Naive thymus-derived CD8-positive, alpha-beta T cell (primary cell): ENCODE results near the gene ADAM19. TPM values are rescaled to one million over a fixed set of nuclear protein-coding genes. Genes with fewer than 3 reads are reported as not detected.

Experiments used
- ATAC-seq, 2 donors: fragments of 150-1000 bp; cut with Tn5 transposase in 1 of 2; sonication (Bioruptor Pico), chemical (Tn5 transposase) in 1 of 2; 1 replicate in 1 of 2; 2 replicates in 1 of 2; pipeline ENCODE4 v1.10.0; 2021; ENCODE audit warnings: mild to moderate bottlenecking in 2 of 2, moderate library complexity in 2 of 2
- POLR2A ChIA-PET: fragments of 350-600 bp; sonication (Branson Sonifier 250); formaldehyde crosslinking; loops from one replicate; lab custom pipeline; 2021; ENCODE audit warnings: antibody characterized with exemption; lab: Charles Lee
- DNase-seq, 10 donors: peaks; one replicate each; pipeline versions ENCODE4 v3.0.0 to v3.0.0-alpha.2; 2020 to 2022
- H3K27ac Mint-ChIP-seq, 10 donors: one replicate each; pipeline ENCODE4 v1.8.0; 2020 to 2022; ENCODE audit warnings: mild to moderate bottlenecking in 10 of 10, mixed read lengths in 10 of 10, moderate library complexity in 4 of 10, inconsistent platforms in 1 of 10
- H3K27me3 Mint-ChIP-seq, 5 donors: one replicate each; pipeline ENCODE4 v1.8.0; 2021 to 2022; ENCODE audit warnings: mixed read lengths in 5 of 5
- H3K36me3 Mint-ChIP-seq, 3 donors: one replicate each; pipeline ENCODE4 v1.8.0; 2020 to 2022; ENCODE audit warnings: mixed read lengths in 3 of 3, mild to moderate bottlenecking in 2 of 3, inconsistent platforms in 1 of 3
- H3K4me1 Mint-ChIP-seq, 4 donors: one replicate each; pipeline ENCODE4 v1.8.0; 2021 to 2022; ENCODE audit warnings: mixed read lengths in 4 of 4
- H3K4me3 Mint-ChIP-seq, 10 donors: one replicate each; pipeline ENCODE4 v1.8.0; 2020 to 2022; ENCODE audit warnings: mild to moderate bottlenecking in 10 of 10, mixed read lengths in 10 of 10, moderate library complexity in 6 of 10, inconsistent platforms in 1 of 10
- H3K9me3 Mint-ChIP-seq, 9 donors: one replicate each; pipeline ENCODE4 v1.8.0; 2020 to 2022; ENCODE audit warnings: mixed read lengths in 9 of 9, mild to moderate bottlenecking in 3 of 9, inconsistent platforms in 1 of 9, moderate library complexity in 1 of 9
- polyA plus RNA-seq, 3 donors: library from polyadenylated mRNA; unstranded; fragments of 300-500 nt; fragmentation: Illumina TruSeq; gene quantifications; one replicate each; pipeline ENCODE4 v1.2.3, GENCODE V29; 2021
- total RNA-seq, 8 experiments: library from RNA in 2 of 8; stranded (reverse) in 2 of 8; gene quantifications; one replicate each; pipeline ENCODE4 v1.2.3 and lab custom pipeline; 2021 to 2026

The ADAM19 gene, protein sequence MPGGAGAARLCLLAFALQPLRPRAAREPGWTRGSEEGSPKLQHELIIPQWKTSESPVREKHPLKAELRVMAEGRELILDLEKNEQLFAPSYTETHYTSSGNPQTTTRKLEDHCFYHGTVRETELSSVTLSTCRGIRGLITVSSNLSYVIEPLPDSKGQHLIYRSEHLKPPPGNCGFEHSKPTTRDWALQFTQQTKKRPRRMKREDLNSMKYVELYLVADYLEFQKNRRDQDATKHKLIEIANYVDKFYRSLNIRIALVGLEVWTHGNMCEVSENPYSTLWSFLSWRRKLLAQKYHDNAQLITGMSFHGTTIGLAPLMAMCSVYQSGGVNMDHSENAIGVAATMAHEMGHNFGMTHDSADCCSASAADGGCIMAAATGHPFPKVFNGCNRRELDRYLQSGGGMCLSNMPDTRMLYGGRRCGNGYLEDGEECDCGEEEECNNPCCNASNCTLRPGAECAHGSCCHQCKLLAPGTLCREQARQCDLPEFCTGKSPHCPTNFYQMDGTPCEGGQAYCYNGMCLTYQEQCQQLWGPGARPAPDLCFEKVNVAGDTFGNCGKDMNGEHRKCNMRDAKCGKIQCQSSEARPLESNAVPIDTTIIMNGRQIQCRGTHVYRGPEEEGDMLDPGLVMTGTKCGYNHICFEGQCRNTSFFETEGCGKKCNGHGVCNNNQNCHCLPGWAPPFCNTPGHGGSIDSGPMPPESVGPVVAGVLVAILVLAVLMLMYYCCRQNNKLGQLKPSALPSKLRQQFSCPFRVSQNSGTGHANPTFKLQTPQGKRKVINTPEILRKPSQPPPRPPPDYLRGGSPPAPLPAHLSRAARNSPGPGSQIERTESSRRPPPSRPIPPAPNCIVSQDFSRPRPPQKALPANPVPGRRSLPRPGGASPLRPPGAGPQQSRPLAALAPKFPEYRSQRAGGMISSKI
- total RNA-seq: 1 to 10 TPM; 3.6 TPM
- polyA plus RNA-seq: under 1 TPM in 2 of 3 donors, not detected in 1; 0.08 to 0.14 TPM
- total RNA-seq (lab: John Stamatoyannopoulos, UW): 0.29 to 32.5 (median 4.4) reads per million in 6 experiments

DNA sequence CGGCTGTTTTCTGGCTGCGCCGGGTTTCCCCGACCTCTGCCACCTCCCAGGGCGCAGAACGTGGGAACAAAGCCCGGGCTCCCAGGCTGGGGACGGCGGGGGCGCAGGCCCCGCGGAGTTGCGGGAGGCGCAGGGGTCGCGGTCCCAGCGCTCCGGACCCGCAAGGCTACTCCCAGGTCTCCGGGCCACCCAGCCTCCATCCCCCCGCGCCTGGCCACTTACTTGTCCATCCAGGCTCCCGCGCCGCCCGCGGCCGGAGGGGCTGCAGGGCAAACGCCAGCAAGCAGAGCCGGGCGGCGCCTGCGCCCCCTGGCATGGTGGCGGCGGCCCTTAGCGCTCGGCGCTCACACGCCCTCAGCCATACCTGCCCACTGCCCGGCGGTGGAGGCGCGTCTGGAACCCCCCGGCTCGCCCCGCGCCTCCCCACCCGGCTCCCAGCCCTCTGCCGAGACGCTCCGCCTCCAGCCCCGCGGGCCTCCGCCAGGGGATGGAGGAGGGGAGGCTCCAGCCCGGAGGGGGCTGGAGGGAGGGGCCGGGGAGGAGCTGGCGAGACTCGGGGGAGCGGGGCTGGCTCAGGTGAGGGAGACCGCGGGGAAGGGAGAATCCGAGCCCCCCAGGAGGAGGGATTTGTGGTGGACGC lies at the start of gene ADAM19:
Gene ADAM19 (minus strand): TSS at position 395 of the 640 bp plus-strand sequence. CDS start 79 bp downstream, at position 316.
- Mint-ChIP-seq H3K27me3 (peaks cover 8 to 37% (median 32%) of the 10 kb centered on the region in 5 donors), H3K4me3 (peak within 1 kb of the TSS; percentile 77 to 98 (median 88)), H3K36me3 (peaks cover 0 to 3% (median 0%) of the 10 kb centered on the region in 3 donors), H3K9me3 (no peaks in the 10 kb centered on the region), H3K4me1 (peaks cover 9 to 61% (median 17%) of the 10 kb centered on the region in 4 donors), H3K27ac (peak within 1 kb of the TSS in 4 of 10 donors; percentile 46 to 78 (median 66))
- POLR2A ChIA-PET: no interaction called here
- ATAC-seq: peak; percentile 33 to 64
- no peak for DNase-seq

DNA sequence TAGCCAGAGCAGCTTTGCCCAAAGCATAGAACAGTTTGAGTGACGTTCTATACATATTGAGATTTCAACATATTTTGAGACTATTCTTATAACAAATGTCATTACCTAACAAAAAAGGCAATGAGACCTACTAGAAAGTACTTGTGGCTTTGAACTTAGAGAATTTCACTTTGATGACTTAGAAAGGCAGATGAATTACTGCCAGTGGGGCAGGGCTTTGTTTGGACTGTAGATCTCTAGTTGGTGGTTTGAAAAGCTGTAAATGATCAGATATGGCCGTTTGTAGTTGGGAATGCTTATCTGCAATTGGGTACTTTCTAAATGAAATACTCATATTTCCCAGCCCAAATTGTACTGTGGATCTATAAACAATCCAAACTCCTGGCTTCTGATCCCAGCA lies 48.6 kb upstream of the ADAM19 start:
- Mint-ChIP-seq H3K27ac (no peak overlapping the region), H3K9me3 (peaks cover 0 to 21% (median 5%) of the 10 kb centered on the region in 9 donors), H3K36me3 (no peaks in the 10 kb centered on the region), H3K4me1 (no peaks in the 10 kb centered on the region), H3K27me3 (peaks cover 0 to 14% (median under 1%) of the 10 kb centered on the region in 5 donors), H3K4me3 (no peak overlapping the region)
- ATAC-seq (no peak), DNase-seq (no peak)
- POLR2A ChIA-PET: no interaction called here

DNA sequence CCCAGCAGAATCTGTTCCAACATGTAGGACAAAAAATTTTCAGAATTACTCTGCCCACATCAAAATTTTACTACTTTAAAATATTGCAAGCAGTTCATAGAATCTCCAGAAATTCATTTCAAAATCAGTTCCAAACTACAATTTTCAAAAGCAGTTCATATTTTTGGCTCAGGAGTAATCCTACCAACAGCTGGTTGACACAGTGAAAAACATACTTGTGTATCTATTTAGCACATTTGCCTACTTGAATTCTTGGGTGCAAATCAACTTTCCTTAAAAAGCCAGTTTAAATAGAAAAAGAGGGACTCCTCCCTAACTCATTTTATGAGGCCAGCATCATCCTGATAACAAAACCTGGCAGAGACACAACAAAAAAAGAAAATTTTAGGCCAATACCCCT lies 45.2 kb upstream of the ADAM19 start:
- no peak for ATAC-seq
- Mint-ChIP-seq H3K9me3 (peaks cover 0 to 21% (median 6%) of the 10 kb centered on the region in 9 donors), H3K36me3 (no peaks in the 10 kb centered on the region), H3K4me1 (no peaks in the 10 kb centered on the region), H3K27me3 (peaks cover 0 to 18% (median 3%) of the 10 kb centered on the region in 5 donors), H3K27ac (no peak overlapping the region), H3K4me3 (no peak overlapping the region)
- POLR2A ChIA-PET: no interaction called here
- DNase-seq: no peak

DNA sequence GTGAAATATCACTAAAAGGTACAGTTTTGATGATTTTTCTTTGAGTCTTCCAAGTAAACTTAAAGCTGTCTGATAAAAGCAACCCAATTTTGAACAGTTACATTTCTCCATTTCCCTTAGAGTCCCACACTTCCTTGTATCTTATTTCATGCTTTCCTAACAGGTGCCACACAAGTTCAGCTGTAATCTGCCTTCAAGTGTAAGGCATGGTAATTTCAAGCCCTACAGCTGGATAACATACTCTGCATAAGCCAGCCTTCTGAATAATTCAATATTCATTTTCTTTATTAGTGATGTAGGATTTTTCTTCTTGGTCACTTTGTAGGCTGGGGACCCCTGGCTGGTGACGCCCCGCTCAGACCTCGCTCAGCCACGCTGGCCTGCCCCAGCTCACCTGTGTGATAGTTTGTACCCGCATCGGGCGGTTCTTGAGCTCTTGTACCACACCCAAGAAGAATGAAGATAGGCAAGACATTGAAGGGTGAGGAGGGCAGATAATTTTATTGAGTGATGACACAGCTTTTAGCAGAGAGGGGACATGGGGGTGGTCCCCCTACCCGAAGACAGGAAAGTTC lies 42.7 kb upstream of the ADAM19 start:
- no peak for DNase-seq
- no peak overlapping the region for H3K4me3 Mint-ChIP-seq
- H3K27ac Mint-ChIP-seq: peak overlapping the region in 1 of 10 donors; percentile 79
- H3K4me1 Mint-ChIP-seq: peaks cover 0 to 8% (median 0%) of the 10 kb centered on the region in 4 donors
- POLR2A ChIA-PET: no interaction called here
- H3K36me3 Mint-ChIP-seq: no peaks in the 10 kb centered on the region
- H3K27me3 Mint-ChIP-seq: peaks cover 1 to 22% (median 5%) of the 10 kb centered on the region in 5 donors
- no peak for ATAC-seq
- peaks cover 0 to 21% (median 6%) of the 10 kb centered on the region in 9 donors for H3K9me3 Mint-ChIP-seq

DNA sequence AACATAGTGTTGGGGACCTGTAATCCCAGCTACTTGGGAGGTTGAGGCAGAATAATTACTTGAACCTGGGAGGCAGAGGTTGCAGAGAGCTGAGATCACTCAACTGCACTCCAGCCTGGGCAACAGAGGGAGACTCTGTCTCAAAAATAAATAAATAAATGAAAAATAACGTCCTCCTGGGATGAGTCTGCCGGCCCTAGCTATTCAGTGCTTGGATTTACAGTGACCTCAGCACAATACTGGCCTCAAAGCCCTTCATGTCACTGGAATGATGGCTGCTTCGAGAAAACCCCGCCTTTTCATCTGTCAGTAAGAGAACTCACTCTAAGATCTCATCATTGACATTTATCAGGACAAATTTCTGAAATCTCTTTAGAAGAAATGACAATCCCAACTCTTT lies 41.2 kb upstream of the ADAM19 start:
- Mint-ChIP-seq H3K36me3 (no peaks in the 10 kb centered on the region), H3K4me1 (peaks cover 0 to 13% (median 0%) of the 10 kb centered on the region in 4 donors), H3K9me3 (peaks cover 0 to 7% (median 0%) of the 10 kb centered on the region in 9 donors), H3K27me3 (peaks cover 1 to 18% (median 5%) of the 10 kb centered on the region in 5 donors), H3K4me3 (no peak overlapping the region), H3K27ac (no peak overlapping the region)
- no peak for DNase-seq
- POLR2A ChIA-PET: no interaction called here
- ATAC-seq: no peak

DNA sequence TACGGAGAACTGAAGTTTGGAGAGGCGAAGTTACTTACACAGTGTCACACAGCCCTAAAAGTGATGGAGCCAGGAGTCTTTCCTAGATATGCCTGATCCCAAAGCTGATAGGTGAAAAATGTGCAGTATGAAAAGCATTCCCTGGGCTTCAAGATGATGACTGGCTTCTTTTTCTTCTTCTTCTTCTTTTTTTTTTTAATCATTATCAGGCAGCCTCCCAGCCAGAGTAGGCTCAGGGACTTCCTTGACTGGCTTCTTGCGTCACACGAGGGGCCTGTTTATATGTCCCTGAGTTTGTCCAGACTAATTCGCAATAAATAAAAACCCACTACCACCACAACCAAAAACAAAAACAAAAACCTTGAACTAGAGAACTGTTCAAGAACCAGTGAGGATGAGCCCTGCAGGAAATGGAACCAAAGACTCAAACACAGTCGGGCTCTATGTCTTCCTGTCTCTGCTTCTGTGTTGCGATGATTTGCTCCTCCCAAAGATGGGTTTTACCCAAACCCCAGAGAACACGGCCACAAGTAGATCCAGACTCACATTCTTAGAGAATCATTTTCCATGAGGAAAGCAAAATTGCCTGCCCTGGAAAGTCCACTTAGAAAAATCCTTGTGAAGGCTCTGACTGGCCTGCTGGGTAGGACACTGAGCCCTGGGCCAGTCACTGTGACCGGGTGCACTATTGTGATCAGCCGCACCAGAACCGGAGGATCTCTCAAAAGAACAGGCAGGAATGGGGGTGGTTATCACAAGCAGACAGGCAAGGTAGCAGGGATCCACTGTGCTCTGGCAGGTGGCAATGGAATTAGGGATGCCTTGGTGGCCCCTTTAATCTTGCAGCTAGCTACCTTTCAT lies 38.0 kb upstream of the ADAM19 start:
- peak overlapping the region in 2 of 10 donors; percentile 4 to 24 for H3K4me3 Mint-ChIP-seq
- peak overlapping the region in 2 of 10 donors; percentile 27 to 75 for H3K27ac Mint-ChIP-seq
- H3K27me3 Mint-ChIP-seq: peaks cover 0 to 10% (median 4%) of the 10 kb centered on the region in 5 donors
- H3K4me1 Mint-ChIP-seq: peaks cover 0 to 13% (median under 1%) of the 10 kb centered on the region in 4 donors
- no peak for ATAC-seq
- peaks cover 0 to 1% (median 0%) of the 10 kb centered on the region in 9 donors for H3K9me3 Mint-ChIP-seq
- POLR2A ChIA-PET: interaction anchor here (0.6 kb wide), 1 partner anchor 808 kb away, joined by 3 read pairs; no protein-coding TSS in a partner anchor
- H3K36me3 Mint-ChIP-seq: no peaks in the 10 kb centered on the region
- no peak for DNase-seq

DNA sequence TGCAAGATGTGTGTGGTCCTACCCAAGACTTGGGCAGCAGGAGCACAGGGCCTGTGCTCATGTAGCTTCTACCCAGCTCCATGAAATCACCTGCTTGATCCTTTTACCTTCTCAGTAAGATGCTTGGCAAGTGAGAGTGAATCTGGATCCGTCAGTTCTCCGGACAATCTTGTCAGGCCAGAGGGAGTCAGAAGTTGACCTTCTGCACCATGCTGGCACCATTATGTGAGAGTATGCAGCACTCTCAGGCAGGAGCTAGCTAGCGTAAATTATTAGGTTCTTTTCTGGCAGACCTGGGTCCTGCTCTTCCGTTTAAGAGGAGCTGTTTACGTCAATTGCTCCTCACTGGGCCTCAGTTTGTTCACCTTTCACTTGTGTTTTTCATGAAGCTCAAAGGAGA lies 37.0 kb upstream of the ADAM19 start:
- Mint-ChIP-seq H3K4me3 (no peak overlapping the region), H3K27ac (peak overlapping the region in 1 of 10 donors; percentile 46), H3K4me1 (peaks cover 0 to 23% (median 7%) of the 10 kb centered on the region in 4 donors), H3K27me3 (peaks cover 0 to 10% (median 3%) of the 10 kb centered on the region in 5 donors), H3K9me3 (no peaks in the 10 kb centered on the region), H3K36me3 (no peaks in the 10 kb centered on the region)
- ATAC-seq: no peak
- POLR2A ChIA-PET: interaction anchor here (0.6 kb wide), 2 partner anchors 129 to 807 kb away, joined by 3 to 4 read pairs; no protein-coding TSS in a partner anchor
- no peak for DNase-seq

DNA sequence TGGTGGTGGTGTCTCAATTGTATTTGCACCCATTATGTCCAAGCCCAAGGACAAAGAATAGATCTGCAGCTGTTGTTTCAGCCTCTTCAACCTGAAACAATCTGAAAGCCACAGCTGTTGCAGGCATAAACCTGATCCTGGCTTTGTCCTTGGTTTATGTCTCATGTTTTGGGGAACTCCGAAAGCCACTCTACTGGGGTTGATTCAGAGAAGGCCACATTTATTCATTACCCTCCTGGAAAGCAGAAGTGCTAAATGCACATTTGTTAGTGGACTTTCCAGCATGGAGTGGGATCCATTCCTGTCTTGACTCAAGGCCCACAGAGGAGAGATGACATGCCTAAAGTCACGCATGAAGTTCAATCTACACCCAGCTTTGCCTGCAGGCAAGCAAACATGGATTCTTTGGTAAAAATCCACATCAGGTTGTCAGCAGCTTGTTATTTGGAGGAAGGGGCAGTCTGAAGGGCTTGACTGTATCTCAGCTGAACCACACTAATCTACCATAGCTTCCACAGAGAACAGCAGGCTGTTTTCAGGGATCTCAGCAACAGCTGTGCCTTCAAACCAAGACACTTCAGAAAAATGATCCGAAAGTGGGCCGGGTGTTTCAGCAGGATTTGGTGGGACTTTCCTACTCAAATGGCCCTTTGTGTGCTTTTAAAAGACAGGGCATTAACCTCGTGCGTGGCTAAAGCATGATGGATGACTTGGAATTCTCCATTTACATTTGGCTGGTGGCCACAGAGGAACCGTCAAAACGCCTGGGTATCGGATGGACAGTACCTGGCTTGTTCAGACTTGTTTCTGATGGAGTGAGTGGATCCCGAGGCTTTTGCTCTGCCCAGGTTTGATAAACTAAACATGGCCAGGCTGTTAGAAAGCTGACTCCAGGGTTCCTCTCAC lies 36.2 kb upstream of the ADAM19 start:
- no peaks in the 10 kb centered on the region for H3K36me3 Mint-ChIP-seq
- ATAC-seq: no peak
- no peak overlapping the region for H3K27ac Mint-ChIP-seq
- H3K4me3 Mint-ChIP-seq: no peak overlapping the region
- POLR2A ChIA-PET: interaction anchor here (0.6 kb wide), 1 partner anchor 128 kb away, joined by 4 read pairs; no protein-coding TSS in a partner anchor
- H3K9me3 Mint-ChIP-seq: no peaks in the 10 kb centered on the region
- no peak for DNase-seq
- H3K27me3 Mint-ChIP-seq: peaks cover 0 to 9% (median 3%) of the 10 kb centered on the region in 5 donors
- H3K4me1 Mint-ChIP-seq: peaks cover 0 to 30% (median 11%) of the 10 kb centered on the region in 4 donors

DNA sequence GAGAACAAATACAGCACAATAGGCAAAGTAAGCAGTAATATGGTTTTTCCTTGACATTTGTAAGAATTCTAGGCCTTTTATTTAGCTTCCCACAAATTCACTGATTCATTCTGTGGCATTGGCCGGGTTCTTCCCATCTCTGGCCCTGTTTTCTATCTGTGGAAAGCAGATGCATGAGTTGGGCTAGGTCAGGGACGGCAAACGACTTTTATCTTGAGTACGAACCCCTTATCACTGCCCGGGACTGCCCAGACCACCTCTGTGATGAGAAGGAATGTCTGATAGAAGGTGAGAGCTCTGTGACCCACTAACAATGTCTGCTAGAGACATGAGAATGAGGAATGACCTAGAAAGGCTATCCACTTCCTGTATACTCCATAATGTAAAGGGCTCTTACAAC lies 35.4 kb upstream of the ADAM19 start:
- ATAC-seq (no peak), DNase-seq (no peak)
- Mint-ChIP-seq H3K36me3 (no peaks in the 10 kb centered on the region), H3K27me3 (peaks cover 0 to 3% (median 1%) of the 10 kb centered on the region in 5 donors), H3K9me3 (no peaks in the 10 kb centered on the region), H3K4me1 (peaks cover 0 to 32% (median 11%) of the 10 kb centered on the region in 4 donors), H3K27ac (no peak overlapping the region), H3K4me3 (no peak overlapping the region)
- POLR2A ChIA-PET: no interaction called here

DNA sequence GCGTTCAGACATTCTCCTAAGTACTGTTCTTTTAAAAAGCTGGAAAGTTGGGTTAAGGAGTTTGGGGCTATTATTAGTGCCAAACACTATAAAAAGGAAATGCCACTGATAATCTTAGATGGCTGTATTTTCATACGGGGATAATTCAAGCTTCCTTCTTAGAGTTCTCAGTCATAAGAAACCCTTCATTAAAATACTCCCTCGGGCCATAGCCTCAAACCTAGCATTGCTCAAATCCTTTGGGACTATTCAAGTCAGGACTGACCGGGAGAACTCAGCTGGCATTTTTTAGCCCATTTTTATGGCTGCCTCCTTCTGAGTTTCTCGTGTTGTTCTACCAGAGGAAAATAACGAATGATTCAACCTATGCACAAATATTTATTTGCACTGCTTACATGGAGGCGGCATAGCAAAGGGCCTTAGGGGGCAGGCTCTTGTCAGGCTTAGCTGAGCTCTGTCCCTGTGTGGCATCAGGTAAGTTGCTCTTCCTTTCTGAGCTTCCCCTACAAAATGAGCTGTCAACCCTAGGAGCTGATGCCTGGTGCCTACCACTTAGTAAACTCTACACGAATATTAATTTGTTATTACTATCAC lies 33.5 kb upstream of the ADAM19 start:
- no peak for DNase-seq
- no peaks in the 10 kb centered on the region for H3K27me3 Mint-ChIP-seq
- peaks cover 0 to 41% (median 14%) of the 10 kb centered on the region in 4 donors for H3K4me1 Mint-ChIP-seq
- no peak overlapping the region for H3K4me3 Mint-ChIP-seq
- ATAC-seq: no peak
- POLR2A ChIA-PET: no interaction called here
- no peak overlapping the region for H3K27ac Mint-ChIP-seq
- no peaks in the 10 kb centered on the region for H3K9me3 Mint-ChIP-seq
- H3K36me3 Mint-ChIP-seq: no peaks in the 10 kb centered on the region
